GM23338 (cell line): ENCODE measurements around the gene MED9.

Experiments
- CREB1 ChIP-seq: fragments of 250-450 bp; sonication (Bioruptor Pico); IDR thresholded peaks from 2 replicates; pipeline ENCODE4 v1.5.0; 2020; ENCODE audit warnings: low read depth, mild to moderate bottlenecking, moderate library complexity
- CTCF ChIP-seq, 2 experiments: fragments of 200-600 bp in 1 of 2; sonication (generic) in 1 of 2; conservative IDR thresholded peaks; 2 replicates each; pipeline versions ENCODE4 v1.5.1 to v1.6.1; 2016 to 2017; ENCODE audit warnings: antibody characterized with exemption in 2 of 2, low read depth in 2 of 2, mild to moderate bottlenecking in 2 of 2, moderate library complexity in 1 of 2
- EZH2 ChIP-seq: fragments of 200-600 bp; sonication (generic); IDR thresholded peaks from one replicate; pipeline ENCODE4 v1.8.0; 2017; ENCODE audit warnings: antibody characterized with exemption, mild to moderate bottlenecking, low read depth; ENCODE audit not compliant: unreplicated experiment
- EZH2phosphoT487 ChIP-seq: fragments of 200-600 bp; sonication (generic); IDR thresholded peaks from one replicate; pipeline ENCODE4 v1.8.1; 2018; ENCODE audit warnings: antibody characterized with exemption; ENCODE audit not compliant: unreplicated experiment
- NANOG ChIP-seq: IDR thresholded peaks from 2 replicates; pipeline ENCODE4 v1.6.1; 2016; ENCODE audit warnings: antibody characterized with exemption, borderline replicate concordance
- POLR2AphosphoS5 ChIP-seq: IDR thresholded peaks from 2 replicates; pipeline ENCODE4 v1.6.1; 2016; ENCODE audit warnings: antibody characterized with exemption, low read depth
- STAT1 ChIP-seq: IDR thresholded peaks from one replicate; pipeline ENCODE4 v1.6.1; 2016; ENCODE audit warnings: antibody characterized with exemption; ENCODE audit not compliant: unreplicated experiment
- ZNF114 ChIP-seq: fragments of 250-450 bp; sonication (Bioruptor Pico); IDR thresholded peaks from 2 replicates; pipeline ENCODE4 v1.5.0; 2020; ENCODE audit warnings: mild to moderate bottlenecking, moderate library complexity
- ZNF462 ChIP-seq: fragments of 250-450 bp; sonication (Bioruptor Pico); IDR thresholded peaks from 2 replicates; pipeline ENCODE4 v1.5.0; 2020; ENCODE audit warnings: mild to moderate bottlenecking, moderate library complexity
- TF ChIP-seq, protein P1 (sequence below): IDR thresholded peaks from one replicate; pipeline ENCODE4 v1.6.1; 2018; ENCODE audit warnings: antibody characterized with exemption; ENCODE audit not compliant: unreplicated experiment

GRCh38 chr17:17508646-17509591 lies 32.1 kb downstream of the MED9 start:
- TF ChIP-seq POLR2AphosphoS5 (no peak), CTCF (conservative IDR thresholded peaks at IDR 0.05; ENCODE audit: low read depth in 2 of 2) (peak in 1 of 2 experiments; percentile 11; a peak in 1 of 4 replicates), EZH2 (no peak), EZH2phosphoT487 (no peak), ZNF462 (CRISPR knock-in tag) (no peak), NANOG (no peak), CREB1 (CRISPR knock-in tag) (no peak), STAT1 (no peak), ZNF114 (CRISPR knock-in tag) (no peak)
- TF ChIP-seq, protein P1, sequence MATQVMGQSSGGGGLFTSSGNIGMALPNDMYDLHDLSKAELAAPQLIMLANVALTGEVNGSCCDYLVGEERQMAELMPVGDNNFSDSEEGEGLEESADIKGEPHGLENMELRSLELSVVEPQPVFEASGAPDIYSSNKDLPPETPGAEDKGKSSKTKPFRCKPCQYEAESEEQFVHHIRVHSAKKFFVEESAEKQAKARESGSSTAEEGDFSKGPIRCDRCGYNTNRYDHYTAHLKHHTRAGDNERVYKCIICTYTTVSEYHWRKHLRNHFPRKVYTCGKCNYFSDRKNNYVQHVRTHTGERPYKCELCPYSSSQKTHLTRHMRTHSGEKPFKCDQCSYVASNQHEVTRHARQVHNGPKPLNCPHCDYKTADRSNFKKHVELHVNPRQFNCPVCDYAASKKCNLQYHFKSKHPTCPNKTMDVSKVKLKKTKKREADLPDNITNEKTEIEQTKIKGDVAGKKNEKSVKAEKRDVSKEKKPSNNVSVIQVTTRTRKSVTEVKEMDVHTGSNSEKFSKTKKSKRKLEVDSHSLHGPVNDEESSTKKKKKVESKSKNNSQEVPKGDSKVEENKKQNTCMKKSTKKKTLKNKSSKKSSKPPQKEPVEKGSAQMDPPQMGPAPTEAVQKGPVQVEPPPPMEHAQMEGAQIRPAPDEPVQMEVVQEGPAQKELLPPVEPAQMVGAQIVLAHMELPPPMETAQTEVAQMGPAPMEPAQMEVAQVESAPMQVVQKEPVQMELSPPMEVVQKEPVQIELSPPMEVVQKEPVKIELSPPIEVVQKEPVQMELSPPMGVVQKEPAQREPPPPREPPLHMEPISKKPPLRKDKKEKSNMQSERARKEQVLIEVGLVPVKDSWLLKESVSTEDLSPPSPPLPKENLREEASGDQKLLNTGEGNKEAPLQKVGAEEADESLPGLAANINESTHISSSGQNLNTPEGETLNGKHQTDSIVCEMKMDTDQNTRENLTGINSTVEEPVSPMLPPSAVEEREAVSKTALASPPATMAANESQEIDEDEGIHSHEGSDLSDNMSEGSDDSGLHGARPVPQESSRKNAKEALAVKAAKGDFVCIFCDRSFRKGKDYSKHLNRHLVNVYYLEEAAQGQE = no peak
